Stomach (tissue), 9 donors: Measurements from ENCODE around the gene MEST. TPM values are rescaled to one million over a fixed set of nuclear protein-coding genes. Genes with fewer than 3 reads are reported as not detected.
"Not testable (repeated sequence)": the region's sequence is repeated elsewhere in the genome, so short reads cannot be mapped to it uniquely, and the experiment has no call there.

ENCODE experiments used
- DNase-seq, 2 donors: peaks; one replicate each; pipeline versions ENCODE4 v3.0.0 to v3.0.0-alpha.2; 2013 to 2019
- H3K27ac ChIP-seq, 5 donors: fragments of 200-600 bp in 4 of 5; sonication (generic) in 4 of 5; one replicate each; pipeline ENCODE4 v1.5.1; 2013 to 2019; ENCODE audit warnings: mild to moderate bottlenecking in 1 of 5, moderate library complexity in 1 of 5
- H3K27me3 ChIP-seq, 3 donors: fragments of 200-600 bp; sonication (generic); one replicate each; pipeline ENCODE4 v1.5.1; 2017 to 2019; ENCODE audit warnings: mixed run types in 1 of 3
- H3K36me3 ChIP-seq, 4 donors: fragments of 200-600 bp; sonication (generic); 1 replicate in 3 of 4; 2 replicates in 1 of 4; pipeline ENCODE4 v1.5.1; 2016 to 2019
- H3K4me1 ChIP-seq, 4 donors: fragments of 200-600 bp; sonication (generic); one replicate each; pipeline ENCODE4 v1.5.1; 2016 to 2019
- H3K4me3 ChIP-seq, 4 donors: fragments of 200-600 bp; sonication (generic) in 3 of 4; one replicate each; pipeline ENCODE4 v1.5.1; 2016 to 2019; ENCODE audit warnings: mild to moderate bottlenecking in 1 of 4
- H3K9me3 ChIP-seq, 4 donors: fragments of 200-600 bp; sonication (generic); one replicate each; pipeline ENCODE4 v1.5.1; 2016 to 2019
- CTCF ChIP-seq, 7 experiments: fragments of 450-650 bp in 4 of 7; fragments of 200-600 bp in 3 of 7; sonication (generic) in 3 of 7; IDR thresholded peaks; one replicate each; pipeline ENCODE4 v1.5.1; 2016 to 2019; ENCODE audit warnings: antibody characterized with exemption in 7 of 7, control low read depth in 2 of 7, mild to moderate bottlenecking in 1 of 7
- EP300 ChIP-seq: sonication (generic); formaldehyde crosslinking; IDR thresholded peaks from one replicate; pipeline ENCODE4 v1.6.1; 2017; ENCODE audit warnings: antibody characterized with exemption
- POLR2A ChIP-seq, 4 donors: fragments of 450-650 bp; IDR thresholded peaks; one replicate each; pipeline ENCODE4 v1.6.1; 2016; ENCODE audit warnings: antibody characterized with exemption in 4 of 4, control low read depth in 2 of 4, mild to moderate bottlenecking in 1 of 4, moderate library complexity in 1 of 4
- POLR2AphosphoS5 ChIP-seq, 3 donors: sonication (generic); formaldehyde crosslinking; IDR thresholded peaks; one replicate each; pipeline ENCODE4 v1.6.1; 2016; ENCODE audit warnings: antibody characterized with exemption in 3 of 3
- WGBS, 5 donors: extraction: QIAGEN DNeasy Blood & Tissue Kit in 3 of 5; methylation state at CpG; one replicate each; pipeline versions ENCODE4 v1.1.5 to v1.1.7; 2013 to 2018; 5-methylcytosine and 5-hydroxymethylcytosine counted together
- intact Hi-C: fragments of 100-400 bp; cut with DNase I; formaldehyde crosslinking; loops from one replicate; pipeline ENCODE4 v1.15.1; 2023; ENCODE audit warnings: low total_unique reads
- polyA plus RNA-seq, 3 donors: library from polyadenylated mRNA; stranded (reverse); fragments of 200-250 nt; gene quantifications; one replicate each; pipeline ENCODE4 v1.2.3, GENCODE V29; 2013
- total RNA-seq, 5 donors: library from RNA; depleted of rRNA; stranded (reverse); fragments of >200 nt; gene quantifications; one replicate each; pipeline versions ENCODE4 v1.1.0 to v1.2.3, GENCODE V29; 2014 to 2016
- donor health status: healthy with polysubstance abuse.
- donor health status: Bipolar disorder and iron deficiency.
- donor health status: healthy.

Gene MEST
- total and polyA plus RNA-seq, 8 donors: 3.1 to 88.7 (median 4.9) TPM; not detected in 1

GRCh38 chr7:130444751-130445407 lies 47.0 kb upstream of the MEST start:
- Histone ChIP-seq H3K4me1 (peaks cover 0 to 20% (median 15%) of the 10 kb centered on the region in 4 donors), H3K4me3 (no peak overlapping the region), H3K27ac (no peak overlapping the region), H3K36me3 (no peaks in the 10 kb centered on the region), H3K27me3 (no peaks in the 10 kb centered on the region), H3K9me3 (peaks cover 0 to 3% (median 0%) of the 10 kb centered on the region in 4 donors)
- WGBS, 5 donors: 81 to 92% (median 86%) methylated on average over 5 of the region's 5 CpGs
- intact Hi-C loops: no loop called here
- no peak for TF ChIP-seq POLR2A (IDR thresholded peaks at IDR 0.05)
- TF ChIP-seq EP300: no peak
- DNase-seq: no peak

- Histone ChIP-seq H3K4me1 (peaks cover 0 to 13% (median 8%) of the 10 kb centered on the region in 4 donors), H3K27me3 (no peaks in the 10 kb centered on the region), H3K4me3 (no peak overlapping the region), H3K27ac (no peak overlapping the region), H3K36me3 (no peaks in the 10 kb centered on the region), H3K9me3 (peaks cover 0 to 3% (median 0%) of the 10 kb centered on the region in 4 donors)
- TF ChIP-seq POLR2A (IDR thresholded peaks at IDR 0.05) (no peak), CTCF (IDR thresholded peaks at IDR 0.05) (no peak), POLR2AphosphoS5 (IDR thresholded peaks at IDR 0.05) (no peak), EP300 (no peak)
- 73 to 86% (median 79%) methylated on average over 3 of the region's 3 CpGs for WGBS, 5 donors
- no peak for DNase-seq
- intact Hi-C loops: no loop called here
Observed at GRCh38 chr7:130446259-130446658, 45.6 kb upstream of the MEST start.

- H3K27me3 ChIP-seq, intact Hi-C loops, H3K9me3 ChIP-seq, H3K4me3 ChIP-seq, H3K36me3 ChIP-seq, H3K4me1 ChIP-seq, DNase-seq, H3K27ac ChIP-seq: not testable (repeated sequence)
- 77 to 87% (median 84%) methylated on average over 3 of the region's 3 CpGs for WGBS, 5 donors
Observed at GRCh38 chr7:130451344-130451743, 40.5 kb upstream of the MEST start.

GRCh38 chr7:130452951-130453350 lies 38.9 kb upstream of the MEST start:
- Histone ChIP-seq H3K4me3 (no peak overlapping the region), H3K27me3 (no peaks in the 10 kb centered on the region), H3K9me3 (no peaks in the 10 kb centered on the region), H3K4me1 (no peaks in the 10 kb centered on the region), H3K27ac (no peak overlapping the region), H3K36me3 (no peaks in the 10 kb centered on the region)
- DNase-seq: peak in 1 of 2 donors; percentile 89
- intact Hi-C loops: no loop called here
- WGBS, 5 donors: 68 to 78% (median 76%) methylated on average over 3 of the region's 3 CpGs
- TF ChIP-seq POLR2AphosphoS5 (IDR thresholded peaks at IDR 0.05) (no peak), POLR2A (IDR thresholded peaks at IDR 0.05) (no peak), EP300 (no peak), CTCF (IDR thresholded peaks at IDR 0.05) (no peak)

- no peaks in the 10 kb centered on the region for H3K27me3 ChIP-seq
- TF ChIP-seq CTCF (IDR thresholded peaks at IDR 0.05) (no peak), EP300 (no peak), POLR2A (IDR thresholded peaks at IDR 0.05) (no peak), POLR2AphosphoS5 (IDR thresholded peaks at IDR 0.05) (no peak)
- H3K27ac ChIP-seq: no peak overlapping the region
- H3K9me3 ChIP-seq: peaks cover 0 to 14% (median 5%) of the 10 kb centered on the region in 4 donors
- no peaks in the 10 kb centered on the region for H3K36me3 ChIP-seq
- no peaks in the 10 kb centered on the region for H3K4me1 ChIP-seq
- no peak overlapping the region for H3K4me3 ChIP-seq
- 77 to 92% (median 82%) methylated on average over 2 of the region's 2 CpGs for WGBS, 5 donors
- intact Hi-C loops: no loop called here
- no peak for DNase-seq
Observed at GRCh38 chr7:130454959-130455358, 36.9 kb upstream of the MEST start.
